Stimulated activated effector memory CD8-positive, alpha-beta T cell treated with anti-CD3 and anti-CD28 coated beads, Interleukin-12 subunit alpha, Interleukin-12 subunit beta, amount 100 ng/mL, for 72 hours (primary cell): ENCODE measurements around the gene NARF.

Experiments used
- ATAC-seq: fragments of 150-1000 bp; cut with Tn5 transposase; 2 replicates; pipeline ENCODE4 v1.10.0; 2021
- DNase-seq, 2 donors: peaks; one replicate each; pipeline ENCODE4 v3.0.0; 2021 to 2022; ENCODE audit warnings: low spot score in 2 of 2
- H3K27ac Mint-ChIP-seq: one replicate; pipeline ENCODE4 v1.8.0; 2022; ENCODE audit warnings: mild to moderate bottlenecking, mixed read lengths
- H3K36me3 Mint-ChIP-seq: one replicate; pipeline ENCODE4 v1.8.0; 2022; ENCODE audit warnings: mild to moderate bottlenecking, mixed read lengths
- H3K4me1 Mint-ChIP-seq: one replicate; pipeline ENCODE4 v1.8.0; 2022; ENCODE audit warnings: mixed read lengths
- H3K4me3 Mint-ChIP-seq: one replicate; pipeline ENCODE4 v1.8.0; 2022; ENCODE audit warnings: mild to moderate bottlenecking, mixed read lengths
- H3K9me3 Mint-ChIP-seq: one replicate; pipeline ENCODE4 v1.8.0; 2022; ENCODE audit warnings: mixed read lengths

The NARF gene

GRCh38 chr17:82440469-82440981 lies 18.0 kb upstream of the NARF start:
- peaks cover 73% of the 10 kb centered on the region for H3K36me3 Mint-ChIP-seq
- ATAC-seq (no peak), DNase-seq (no peak)
- H3K9me3 Mint-ChIP-seq, result no peaks in the 10 kb centered on the region
- H3K27ac Mint-ChIP-seq, result peak overlapping the region; percentile 82
- no peak overlapping the region for H3K4me3 Mint-ChIP-seq
- peaks cover 5% of the 10 kb centered on the region for H3K4me1 Mint-ChIP-seq

GRCh38 chr17:82440991-82441627 lies 17.4 kb upstream of the NARF start:
- DNase-seq (no peak), ATAC-seq (no peak)
- Mint-ChIP-seq H3K9me3 (no peaks in the 10 kb centered on the region), H3K27ac (peak overlapping the region; percentile 82), H3K4me3 (no peak overlapping the region), H3K36me3 (peaks cover 79% of the 10 kb centered on the region), H3K4me1 (peaks cover 10% of the 10 kb centered on the region)

- no peaks in the 10 kb centered on the region for H3K9me3 Mint-ChIP-seq
- H3K4me3 Mint-ChIP-seq, result no peak overlapping the region
- H3K4me1 Mint-ChIP-seq, result peaks cover 17% of the 10 kb centered on the region
- DNase-seq (no peak), ATAC-seq (no peak)
- H3K27ac Mint-ChIP-seq, result peak overlapping the region; percentile 82
- peaks cover 87% of the 10 kb centered on the region for H3K36me3 Mint-ChIP-seq
Observed at GRCh38 chr17:82441691-82442487, 16.7 kb upstream of the NARF start.

- Mint-ChIP-seq H3K36me3 (peaks cover 90% of the 10 kb centered on the region), H3K27ac (peak overlapping the region; percentile 37)
Observed at GRCh38 chr17:82442643-82443464, 15.7 kb upstream of the NARF start.

GRCh38 chr17:82443465-82444283 lies 14.9 kb upstream of the NARF start:
- Mint-ChIP-seq H3K27ac (peak overlapping the region; percentile 37), H3K36me3 (peaks cover 85% of the 10 kb centered on the region), H3K4me3 (no peak overlapping the region), H3K9me3 (no peaks in the 10 kb centered on the region), H3K4me1 (peaks cover 24% of the 10 kb centered on the region)
- ATAC-seq, result no peak
- no peak for DNase-seq

More at GRCh38 chr17:82442643-82443464, 15.7 kb upstream of the NARF start:
- H3K4me1 Mint-ChIP-seq, result peaks cover 23% of the 10 kb centered on the region
- no peak overlapping the region for H3K4me3 Mint-ChIP-seq
- H3K9me3 Mint-ChIP-seq, result no peaks in the 10 kb centered on the region
- ATAC-seq (no peak), DNase-seq (no peak)

- Mint-ChIP-seq H3K27ac (no peak overlapping the region), H3K9me3 (no peaks in the 10 kb centered on the region), H3K4me3 (no peak overlapping the region), H3K36me3 (peaks cover 85% of the 10 kb centered on the region), H3K4me1 (peaks cover 25% of the 10 kb centered on the region)
- ATAC-seq (no peak), DNase-seq (no peak)
Observed at GRCh38 chr17:82444284-82444893, 14.2 kb upstream of the NARF start.

GRCh38 chr17:82444941-82445521 lies 13.5 kb upstream of the NARF start:
- Mint-ChIP-seq H3K4me1 (peaks cover 31% of the 10 kb centered on the region), H3K27ac (no peak overlapping the region), H3K36me3 (peaks cover 88% of the 10 kb centered on the region), H3K4me3 (no peak overlapping the region), H3K9me3 (no peaks in the 10 kb centered on the region)
- ATAC-seq (no peak), DNase-seq (no peak)

- Mint-ChIP-seq H3K36me3 (peaks cover 85% of the 10 kb centered on the region), H3K27ac (peak overlapping the region; percentile 70), H3K4me1 (peaks cover 31% of the 10 kb centered on the region), H3K9me3 (no peaks in the 10 kb centered on the region), H3K4me3 (no peak overlapping the region)
- no peak for DNase-seq
- ATAC-seq, result no peak
Observed at GRCh38 chr17:82445542-82445941, 13.0 kb upstream of the NARF start.

- ATAC-seq, result no peak
- Mint-ChIP-seq H3K36me3 (peaks cover 83% of the 10 kb centered on the region), H3K9me3 (no peaks in the 10 kb centered on the region), H3K27ac (peak overlapping the region; percentile 70), H3K4me1 (peaks cover 35% of the 10 kb centered on the region), H3K4me3 (no peak overlapping the region)
- DNase-seq, result no peak
Observed at GRCh38 chr17:82446124-82446523, 12.4 kb upstream of the NARF start.

- H3K4me1 Mint-ChIP-seq, result peaks cover 41% of the 10 kb centered on the region
- peaks cover 78% of the 10 kb centered on the region for H3K36me3 Mint-ChIP-seq
- DNase-seq (no peak), ATAC-seq (no peak)
- no peaks in the 10 kb centered on the region for H3K9me3 Mint-ChIP-seq
- H3K27ac Mint-ChIP-seq, result peak overlapping the region; percentile 70
- H3K4me3 Mint-ChIP-seq, result peak overlapping the region; percentile 50
Observed at GRCh38 chr17:82446649-82447048, 11.9 kb upstream of the NARF start.

- H3K27ac Mint-ChIP-seq, result peak overlapping the region; percentile 71
- DNase-seq, result no peak
- H3K4me1 Mint-ChIP-seq, result peaks cover 51% of the 10 kb centered on the region
Observed at GRCh38 chr17:82447876-82448275, 10.7 kb upstream of the NARF start.

GRCh38 chr17:82449131-82449882 lies 9.2 kb upstream of the NARF start:
- ATAC-seq (peak; percentile 54), DNase-seq (peak; percentile 45 to 84)
- H3K36me3 Mint-ChIP-seq, result peaks cover 53% of the 10 kb centered on the region
- H3K27ac Mint-ChIP-seq, result peak overlapping the region; percentile 99
- H3K4me3 Mint-ChIP-seq, result peak overlapping the region; percentile 99
- peaks cover 45% of the 10 kb centered on the region for H3K4me1 Mint-ChIP-seq
- H3K9me3 Mint-ChIP-seq, result no peaks in the 10 kb centered on the region

More at GRCh38 chr17:82447876-82448275, 10.7 kb upstream of the NARF start:
- H3K9me3 Mint-ChIP-seq, result no peaks in the 10 kb centered on the region
- H3K36me3 Mint-ChIP-seq, result peaks cover 65% of the 10 kb centered on the region
- H3K4me3 Mint-ChIP-seq, result peak overlapping the region; percentile 50
- ATAC-seq, result no peak

- Mint-ChIP-seq H3K27ac (peak overlapping the region; percentile 99), H3K9me3 (no peaks in the 10 kb centered on the region), H3K36me3 (peaks cover 47% of the 10 kb centered on the region), H3K4me3 (peak overlapping the region; percentile 99), H3K4me1 (peaks cover 45% of the 10 kb centered on the region)
- ATAC-seq, result peak; percentile 42
- no peak for DNase-seq
Observed at GRCh38 chr17:82449883-82450356, 8.6 kb upstream of the NARF start.
